Testis (tissue), 2 donors: ENCODE results near the gene SHC2.

ENCODE experiments used
- CTCF ChIP-seq, 3 experiments: fragments of 450-650 bp in 2 of 3; fragments of 200-600 bp in 1 of 3; sonication (generic) in 1 of 3; IDR thresholded peaks; one replicate each; pipeline ENCODE4 v1.5.1; 2016 to 2019; ENCODE audit warnings: antibody characterized with exemption in 3 of 3, mild to moderate bottlenecking in 2 of 3, moderate library complexity in 1 of 3
- POLR2A ChIP-seq: fragments of 450-650 bp; IDR thresholded peaks from one replicate; pipeline ENCODE4 v1.6.1; 2017; ENCODE audit warnings: antibody characterized with exemption, mild to moderate bottlenecking, moderate library complexity

GRCh38 chr19:416416-416815, 44.4 kb downstream of the SHC2 start:
- TF ChIP-seq CTCF (IDR thresholded peaks at IDR 0.05) (no peak), POLR2A (no peak)
